Measurements from ENCODE around the gene TEDC1. TPM values are rescaled to one million over a fixed set of nuclear protein-coding genes. Genes with fewer than 3 reads are reported as not detected.

The TEDC1 gene
- total RNA-seq, 1 experiment from 2014 or later: 26.2 TPM

DNA sequence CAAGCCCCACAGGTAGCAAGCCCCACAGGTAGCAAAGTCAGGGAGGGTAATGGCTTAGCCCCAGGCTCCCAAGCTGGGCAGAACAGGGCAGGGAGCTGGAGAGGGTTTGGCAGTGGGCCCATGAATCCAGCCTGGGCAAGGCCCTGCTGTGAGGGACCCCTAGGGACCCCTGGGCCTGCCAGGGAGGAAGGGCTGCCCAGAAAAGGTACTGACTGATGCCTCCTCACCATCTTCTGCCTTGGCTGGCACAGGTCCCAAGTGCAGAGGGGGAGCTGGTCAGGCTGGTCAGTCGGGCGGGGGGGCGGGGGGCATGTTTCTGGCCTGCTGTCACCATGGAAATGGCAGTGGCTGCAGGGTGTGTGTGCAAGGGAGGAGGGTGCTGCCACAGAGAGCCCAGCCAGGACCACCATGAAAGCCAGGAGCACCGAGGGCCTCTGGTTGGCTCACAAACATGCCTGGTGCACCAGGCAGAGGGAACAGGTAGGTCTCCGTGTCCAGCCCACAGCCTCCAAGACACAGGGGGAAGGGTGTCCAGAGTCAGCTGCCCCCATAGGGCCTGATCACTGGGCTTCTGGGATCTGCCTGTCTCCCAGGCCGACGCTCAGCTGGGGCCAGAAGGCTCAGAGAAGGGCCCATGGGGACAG is 17.9 kb upstream of the TEDC1 start:
- WGBS (ENCODE audit: extremely low coverage, insufficient read length, low lambda C conversion rate): no CpG with 5 or more reads among the region's 7 CpGs
- no peaks in the 10 kb centered on the region for H4K20me1 ChIP-seq (ENCODE audit: control insufficient read depth, insufficient read depth, insufficient read length)
- peaks cover 28% of the 10 kb centered on the region for H3K27me3 Mint-ChIP-seq (ENCODE audit: low read depth)
- peaks cover 15% of the 10 kb centered on the region; the same call in 1 of the 2 replicates for H3K27me3 ChIP-seq (ENCODE audit: insufficient read depth, low read length)
- no peaks in the 10 kb centered on the region; the same call in 1 of the 2 replicates for H3K4me1 ChIP-seq (ENCODE audit: insufficient read depth, low read length)
- no peak overlapping the region for H2BK120ac ChIP-seq (ENCODE audit: low read depth, low read length, poor library complexity, severe bottlenecking)
- no peak overlapping the region for H2AK5ac ChIP-seq (ENCODE audit: insufficient read length, low read length)
- no peak overlapping the region for H2BK5ac ChIP-seq (ENCODE audit: insufficient read length, low read length)
- no peak overlapping the region for H3T11ph ChIP-seq (ENCODE audit: low read length)
- TF ChIP-seq, protein P1, sequence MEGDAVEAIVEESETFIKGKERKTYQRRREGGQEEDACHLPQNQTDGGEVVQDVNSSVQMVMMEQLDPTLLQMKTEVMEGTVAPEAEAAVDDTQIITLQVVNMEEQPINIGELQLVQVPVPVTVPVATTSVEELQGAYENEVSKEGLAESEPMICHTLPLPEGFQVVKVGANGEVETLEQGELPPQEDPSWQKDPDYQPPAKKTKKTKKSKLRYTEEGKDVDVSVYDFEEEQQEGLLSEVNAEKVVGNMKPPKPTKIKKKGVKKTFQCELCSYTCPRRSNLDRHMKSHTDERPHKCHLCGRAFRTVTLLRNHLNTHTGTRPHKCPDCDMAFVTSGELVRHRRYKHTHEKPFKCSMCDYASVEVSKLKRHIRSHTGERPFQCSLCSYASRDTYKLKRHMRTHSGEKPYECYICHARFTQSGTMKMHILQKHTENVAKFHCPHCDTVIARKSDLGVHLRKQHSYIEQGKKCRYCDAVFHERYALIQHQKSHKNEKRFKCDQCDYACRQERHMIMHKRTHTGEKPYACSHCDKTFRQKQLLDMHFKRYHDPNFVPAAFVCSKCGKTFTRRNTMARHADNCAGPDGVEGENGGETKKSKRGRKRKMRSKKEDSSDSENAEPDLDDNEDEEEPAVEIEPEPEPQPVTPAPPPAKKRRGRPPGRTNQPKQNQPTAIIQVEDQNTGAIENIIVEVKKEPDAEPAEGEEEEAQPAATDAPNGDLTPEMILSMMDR (conservative IDR thresholded peaks at IDR 0.05): no peak
- H3K27ac ChIP-seq (ENCODE audit: insufficient read length, low read depth, low read length): no peak overlapping the region
- H3K14ac ChIP-seq (ENCODE audit: insufficient read depth, low read length): peak overlapping the region; percentile 52; the same call in 1 of the 2 replicates
- H4K8ac ChIP-seq (replicated peaks; ENCODE audit: insufficient read length, low read depth, low read length): no peak overlapping the region
- peaks cover 8% of the 10 kb centered on the region for H3K23me2 ChIP-seq (ENCODE audit: insufficient read length, low read depth, low read length, poor library complexity, severe bottlenecking)
- no peak overlapping the region for H3K23ac ChIP-seq (ENCODE audit: insufficient read length, low read depth, low read length)
- no peak overlapping the region for H2BK20ac ChIP-seq (ENCODE audit: low read depth, low read length, poor library complexity, severe bottlenecking)
- H3K79me2 ChIP-seq (ENCODE audit: insufficient read depth, low read length): no peaks in the 10 kb centered on the region
- H3K4me1 Mint-ChIP-seq: peaks cover 0 to 14% of the 10 kb centered on the region in 2 experiments; a peak in 2 of 4 replicates
- no peak overlapping the region for H3K27ac Mint-ChIP-seq
- no peak overlapping the region for H4K5ac ChIP-seq (ENCODE audit: insufficient read length, low read depth, low read length)
- no peak overlapping the region for H3K9ac ChIP-seq (ENCODE audit: extremely low read depth, insufficient read length, low read length)
- H3K36me3 Mint-ChIP-seq (ENCODE audit: insufficient read depth in 1 of 3, low read depth in 3 of 3): peaks cover 0 to 2% (median 0%) of the 10 kb centered on the region in 3 experiments; a peak in 1 of 7 replicates
- H3K79me1 ChIP-seq (ENCODE audit: insufficient read depth, low read depth, low read length, poor library complexity, severe bottlenecking): no peaks in the 10 kb centered on the region
- no peak overlapping the region; a peak in 2 of 5 replicates for H3K4me3 Mint-ChIP-seq
- DNase-seq: no peak
- H3K9me3 ChIP-seq (ENCODE audit: control insufficient read depth, low read depth, low read length): no peaks in the 10 kb centered on the region
- H2BK12ac ChIP-seq (ENCODE audit: insufficient read length, low read depth, low read length): no peak overlapping the region
- no peak overlapping the region for H3K56ac ChIP-seq (ENCODE audit: insufficient read length, low read depth, low read length)
- no peak overlapping the region for H3K4me2 ChIP-seq (ENCODE audit: insufficient read depth, insufficient read length, low read length)
- no peak overlapping the region for H4K91ac ChIP-seq (ENCODE audit: insufficient read length, low read depth, low read length)
- no peak overlapping the region for H3K4ac ChIP-seq (ENCODE audit: low read depth, low read length)
- no peak overlapping the region for H2AFZ ChIP-seq (ENCODE audit: low read length)
- no peak overlapping the region for H3K18ac ChIP-seq (ENCODE audit: insufficient read length, low read depth, low read length)
- H2BK15ac ChIP-seq (ENCODE audit: low read depth, low read length): no peak overlapping the region
- H3K9me3 Mint-ChIP-seq: peaks cover 0 to 3% of the 10 kb centered on the region in 2 experiments; a peak in 1 of 5 replicates

Measured in H9 (cell line).